Panc1 (cell line): Measurements from ENCODE around the gene CDH15. TPM values are rescaled to one million over a fixed set of nuclear protein-coding genes. Genes with fewer than 3 reads are reported as not detected.

Source experiments
- ATAC-seq: fragments of 200-7000 bp; cut with Tn5 transposase; 2 replicates; pipeline ENCODE4 v1.9.1; 2020; ENCODE audit warnings: mild to moderate bottlenecking, moderate library complexity
- BruUV-seq: library from RNA; stranded (reverse); fragments of 400-500 nt; replicated peaks from 2 replicates; lab custom pipeline; 2021; lab: Mats Ljungman, UMichigan
- CTCF ChIA-PET: fragments of 300-600 bp; sonication (Branson Sonifier 250); formaldehyde crosslinking; loops from one replicate; lab custom pipeline; 2022; ENCODE audit warnings: antibody characterized with exemption; lab: Charles Lee
- POLR2A ChIA-PET: fragments of 300-600 bp; sonication (Branson Sonifier 250); formaldehyde crosslinking; loops from one replicate; lab custom pipeline; 2022; ENCODE audit warnings: antibody characterized with exemption; lab: Charles Lee
- DNase-seq: peaks from one replicate; pipeline ENCODE4 v3.0.0-alpha.2; 2010; ENCODE audit warnings: low read depth, low spot score
- H3K27ac ChIP-seq: 2 replicates; pipeline ENCODE4 v1.5.1; 2011; ENCODE audit warnings: mild to moderate bottlenecking, low read length, inconsistent platforms
- H3K27me3 ChIP-seq: fragments of 200-500 bp; sonication (Bioruptor generic); 2 replicates; pipeline ENCODE4 v1.6.0; 2014; ENCODE audit warnings: low read length, inconsistent platforms; ENCODE audit not compliant: control insufficient read depth, insufficient read depth
- H3K36me3 ChIP-seq: fragments of 200-500 bp; sonication (Bioruptor generic); 2 replicates; pipeline ENCODE4 v1.5.1; 2014; ENCODE audit warnings: inconsistent platforms, mild to moderate bottlenecking, low read length, moderate library complexity; ENCODE audit not compliant: control insufficient read depth, insufficient read depth
- H3K4me1 ChIP-seq: 2 replicates; pipeline ENCODE4 v1.5.1; 2011; ENCODE audit warnings: inconsistent platforms, mild to moderate bottlenecking, low read length, moderate library complexity; ENCODE audit not compliant: control insufficient read depth, insufficient read depth
- H3K4me3 ChIP-seq, 2 experiments: 2 replicates each; pipeline ENCODE4 v1.5.1; 2011 to 2012; ENCODE audit warnings: low read depth in 2 of 2, low read length in 2 of 2, mild to moderate bottlenecking in 2 of 2, inconsistent platforms in 1 of 2, moderate library complexity in 1 of 2
- H3K9me3 ChIP-seq: fragments of 200-500 bp; sonication (Bioruptor generic); 2 replicates; pipeline ENCODE4 v1.5.1; 2014; ENCODE audit warnings: low read depth, mild to moderate bottlenecking, inconsistent platforms, low read length, moderate library complexity; ENCODE audit not compliant: control insufficient read depth, insufficient read depth
- CTCF ChIP-seq: fragments of 450-650 bp; IDR thresholded peaks from 2 replicates; pipeline ENCODE4 v1.5.1; 2017; ENCODE audit warnings: mild to moderate bottlenecking
- POLR2AphosphoS5 ChIP-seq: IDR thresholded peaks from 2 replicates; pipeline ENCODE4 v1.6.1; 2012; ENCODE audit warnings: mild to moderate bottlenecking, low read depth, low read length, moderate library complexity
- REST ChIP-seq, 2 experiments: IDR thresholded peaks; 2 replicates each; pipeline ENCODE4 v1.6.1; 2011 to 2012; ENCODE audit warnings: low read depth in 2 of 2, control low read depth in 1 of 2, low read length in 1 of 2, mild to moderate bottlenecking in 1 of 2, moderate library complexity in 1 of 2; ENCODE audit not compliant: insufficient read depth in 1 of 2
- SIN3A ChIP-seq: IDR thresholded peaks from 2 replicates; pipeline ENCODE4 v1.6.1; 2012; ENCODE audit warnings: low read depth, mild to moderate bottlenecking, low read length, moderate library complexity, borderline replicate concordance; ENCODE audit not compliant: insufficient read depth
- TCF7L2 ChIP-seq: IDR thresholded peaks from 2 replicates; pipeline ENCODE4 v1.6.1; 2011; ENCODE audit warnings: mild to moderate bottlenecking, low read depth, low read length, inconsistent platforms
- in situ Hi-C: cut with HindIII; loops from 2 replicates; pipeline ENCODE4 v1.10.0; 2016; ENCODE audit warnings: low sequenced_read_pairs, low pct_unique_long_range_greater_than_20kb
- intact Hi-C: fragments of 100-400 bp; cut with micrococcal nuclease; formaldehyde crosslinking; loops from one replicate; pipeline ENCODE4 v1.10.0; 2022; ENCODE audit not compliant: unreplicated experiment
- total RNA-seq: library from RNA; stranded (reverse); gene quantifications from one replicate; pipeline ENCODE4 v1.2.1, GENCODE V29; 2021; ENCODE audit not compliant: unreplicated experiment

The CDH15 gene
- total RNA-seq, 1 experiment from 2014 or later = 0.51 TPM

GRCh38 chr16:89197033-89197632 is 25.6 kb downstream of the CDH15 start:
- no peak overlapping the region for H3K4me3 ChIP-seq
- no TSS peak for BruUV-seq
- DNase-seq (no peak), ATAC-seq (no peak)
- TF ChIP-seq REST (IDR thresholded peaks at IDR 0.05; ENCODE audit: insufficient read depth in 1 of 2, low read depth in 2 of 2, low read length in 1 of 2) (no peak), SIN3A (no peak), CTCF (no peak), TCF7L2 (no peak), POLR2AphosphoS5 (no peak)
- no peaks in the 10 kb centered on the region for H3K4me1 ChIP-seq
- ChIA-PET CTCF (no interaction called here), POLR2A (no interaction called here)
- no peak overlapping the region for H3K27ac ChIP-seq
- no peaks in the 10 kb centered on the region for H3K27me3 ChIP-seq
- H3K36me3 ChIP-seq = no peaks in the 10 kb centered on the region; the same call in 1 of the 2 replicates
- no peaks in the 10 kb centered on the region for H3K9me3 ChIP-seq
- intact Hi-C loops (no loop called here), in situ Hi-C loops (no loop called here)

GRCh38 chr16:89197633-89198416 is 26.3 kb downstream of the CDH15 start:
- no TSS peak for BruUV-seq
- Histone ChIP-seq H3K27ac (no peak overlapping the region), H3K27me3 (no peaks in the 10 kb centered on the region; the same call in 1 of the 2 replicates), H3K4me1 (no peaks in the 10 kb centered on the region), H3K9me3 (no peaks in the 10 kb centered on the region), H3K36me3 (no peaks in the 10 kb centered on the region; the same call in 1 of the 2 replicates), H3K4me3 (no peak overlapping the region)
- no peak for ATAC-seq
- in situ Hi-C loops = no loop called here
- DNase-seq = no peak
- no peak for TF ChIP-seq REST (IDR thresholded peaks at IDR 0.05; ENCODE audit: insufficient read depth in 1 of 2, low read depth in 2 of 2, low read length in 1 of 2)
- TF ChIP-seq TCF7L2 = no peak
- TF ChIP-seq POLR2AphosphoS5 = no peak
- no peak for TF ChIP-seq CTCF
- no peak for TF ChIP-seq SIN3A
- intact Hi-C loops = no loop called here
- POLR2A ChIA-PET = no interaction called here
- CTCF ChIA-PET = no interaction called here
